Embryonic facial prominence (tissue), 1 donor: Measurements from ENCODE around the gene ERRFI1.

Experiments
- DNase-seq: peaks from one replicate; pipeline ENCODE4 v3.0.0-alpha.2; 2016; ENCODE audit errors: extremely low spot score

The ERRFI1 gene

DNA sequence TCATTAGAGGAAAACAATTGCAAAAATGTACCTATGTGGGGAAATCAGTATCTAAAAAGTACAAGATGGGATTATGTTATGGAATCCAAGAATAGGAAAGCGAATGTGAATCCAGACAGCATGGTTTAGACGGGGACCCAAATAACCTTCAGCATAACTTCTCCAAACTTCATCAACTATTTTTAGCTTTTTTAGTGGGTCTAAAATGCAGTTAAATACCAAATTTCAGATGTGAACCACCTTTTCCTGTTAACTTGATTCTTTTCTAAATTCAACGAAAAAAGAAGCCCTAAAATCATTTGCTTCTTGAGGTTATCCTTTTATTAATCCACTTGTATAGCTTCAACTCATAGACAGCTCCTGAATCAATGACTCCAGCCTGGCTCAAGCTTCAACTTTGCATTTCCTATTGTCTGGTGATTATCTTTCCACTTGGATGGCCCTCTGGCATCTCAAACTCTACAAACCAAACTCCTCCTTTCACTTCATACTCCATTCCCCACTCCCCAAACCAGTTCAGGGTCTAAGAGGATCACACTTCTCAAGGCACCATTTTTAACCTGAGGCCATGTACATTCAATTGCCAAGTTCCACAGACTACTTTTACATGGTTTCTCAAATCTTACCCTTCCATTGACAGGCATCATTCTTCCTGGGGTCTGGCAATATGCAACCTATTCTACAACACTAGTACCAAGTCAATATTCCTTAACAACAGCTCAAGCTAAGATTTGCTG, 7.4 kb downstream of the ERRFI1 start:
- DNase-seq = no peak

DNA sequence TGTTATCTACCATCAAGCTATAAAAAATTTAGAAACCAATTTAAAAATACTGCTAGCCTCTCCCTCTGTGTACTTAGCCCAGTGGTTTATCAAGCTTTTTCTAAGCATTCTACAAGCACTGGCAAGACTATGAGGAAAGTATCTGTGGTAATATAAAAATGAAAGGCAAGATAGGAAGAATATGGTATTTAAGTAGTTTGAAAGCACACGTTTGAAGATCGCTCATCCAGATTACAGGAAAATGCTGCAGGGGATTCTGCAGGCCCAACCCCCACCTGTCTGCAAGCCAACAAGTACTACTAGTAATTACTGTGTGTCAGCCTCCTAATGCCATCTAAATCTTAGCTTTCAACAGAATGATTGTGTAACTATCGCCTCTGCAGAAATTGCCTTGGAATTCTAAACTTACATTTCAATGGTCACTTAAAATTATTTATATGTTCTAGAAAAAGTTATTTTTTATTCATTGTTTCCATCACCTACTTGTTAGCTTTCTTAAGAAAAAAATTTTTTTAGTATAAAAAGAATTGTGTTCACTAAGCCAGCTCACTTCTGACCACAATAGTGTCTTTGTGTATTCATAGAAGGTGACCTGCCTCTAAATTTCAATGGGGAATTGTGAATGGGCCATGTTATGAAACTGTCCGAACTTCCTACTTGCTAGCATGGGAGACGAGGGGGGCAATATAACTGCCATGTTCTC, 8.5 kb downstream of the ERRFI1 start:
- DNase-seq = no peak

DNA sequence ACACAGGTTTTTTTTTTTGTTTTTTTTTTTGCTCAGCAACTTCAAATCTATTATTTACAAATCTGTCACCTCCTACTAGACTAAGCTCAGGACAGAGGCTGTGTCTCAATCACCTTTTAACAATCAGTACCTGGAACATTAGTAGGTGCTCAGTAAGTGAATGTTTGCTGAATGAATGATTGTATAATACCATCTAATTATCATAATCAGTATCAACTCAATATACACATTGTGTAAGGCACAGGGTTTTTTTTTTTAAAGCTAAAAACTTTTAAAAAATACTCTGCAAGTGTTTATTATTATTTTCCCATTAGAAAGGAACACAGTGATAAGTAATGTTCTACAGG, 9.2 kb downstream of the ERRFI1 start:
- no peak for DNase-seq

DNA sequence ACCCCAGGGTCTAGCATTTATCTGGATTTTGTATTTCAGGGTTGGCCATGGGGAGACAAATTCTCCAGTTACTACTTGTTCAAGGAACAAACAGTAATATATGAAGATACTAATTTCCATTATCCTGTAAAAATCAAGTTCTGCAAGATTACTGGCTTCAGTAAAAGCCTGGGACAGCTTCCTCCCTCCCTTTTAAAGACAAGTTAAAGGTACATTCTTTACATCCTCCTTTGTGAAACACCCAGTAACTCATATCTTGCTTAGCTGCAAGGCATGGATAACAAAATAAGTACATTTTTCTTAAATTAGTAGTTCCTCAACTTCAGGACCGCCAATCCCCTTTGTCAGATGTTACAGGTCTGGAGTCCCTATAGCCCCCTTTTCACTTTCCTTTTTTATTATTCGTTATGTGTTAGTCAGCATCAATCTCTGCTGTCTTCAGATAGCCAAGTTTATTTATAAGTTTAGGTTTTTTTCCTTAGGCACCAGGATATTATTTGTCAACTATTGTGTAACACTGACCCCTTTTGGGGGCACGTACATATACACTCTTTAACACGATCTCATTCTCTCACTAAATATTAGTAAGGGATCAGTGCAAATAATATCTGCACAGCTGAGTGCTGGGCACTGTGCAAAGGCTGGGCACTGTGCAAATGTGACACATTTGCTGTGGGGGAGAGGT, 9.8 kb downstream of the ERRFI1 start:
- DNase-seq = no peak

DNA sequence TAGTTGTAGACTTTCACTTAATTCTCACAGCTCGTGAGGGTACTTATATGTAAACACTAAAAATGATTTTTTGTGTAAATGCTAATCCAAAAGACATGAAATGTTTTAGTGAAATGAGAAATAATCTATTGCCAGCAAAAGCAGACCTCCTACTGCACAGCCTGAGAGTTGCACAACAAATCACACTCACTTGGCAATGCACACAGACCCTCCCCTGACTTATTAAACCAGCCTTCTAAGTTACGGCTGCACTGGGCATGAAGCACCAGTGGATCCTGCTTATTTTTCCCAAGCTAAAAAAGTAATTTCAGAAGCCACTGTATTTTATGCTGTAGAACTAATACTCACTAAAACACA, 10.3 kb downstream of the ERRFI1 start:
- DNase-seq = no peak

DNA sequence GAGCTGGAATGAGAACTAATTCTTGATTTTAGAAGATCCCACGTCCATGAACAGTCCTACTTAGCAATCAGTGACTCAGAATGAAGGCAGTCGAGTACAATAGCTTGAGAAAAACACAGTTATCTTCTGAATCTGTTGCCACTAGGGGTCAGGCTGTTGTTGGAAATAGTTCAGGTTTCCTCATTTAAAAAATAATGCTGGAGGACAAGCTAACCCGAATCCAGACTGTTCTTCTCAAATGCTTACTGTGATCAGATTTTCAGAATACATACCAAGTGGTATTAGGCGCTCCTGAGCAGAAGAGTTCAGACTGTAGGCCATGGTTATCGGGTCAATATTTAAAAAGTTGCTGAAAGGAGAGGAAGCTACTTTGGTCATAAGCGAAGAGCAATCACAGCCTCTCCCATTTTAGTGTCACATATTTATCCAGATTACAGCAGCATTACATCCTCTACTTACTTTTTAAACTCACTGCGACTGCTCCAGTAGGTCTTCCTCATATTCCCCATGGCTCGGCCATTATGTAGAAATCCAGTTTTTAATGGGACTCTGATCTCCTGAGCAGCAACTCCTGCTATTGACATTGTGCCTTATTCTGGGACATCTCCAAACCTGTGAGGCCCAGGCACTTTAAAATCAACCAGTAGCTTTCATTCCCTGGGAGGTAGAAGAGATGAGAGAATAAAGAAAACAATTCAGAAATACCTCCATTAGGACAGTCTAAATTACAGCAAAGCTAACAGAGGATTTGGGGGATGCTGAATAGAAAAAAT, 10.9 kb downstream of the ERRFI1 start:
- peak; percentile 79 for DNase-seq

DNA sequence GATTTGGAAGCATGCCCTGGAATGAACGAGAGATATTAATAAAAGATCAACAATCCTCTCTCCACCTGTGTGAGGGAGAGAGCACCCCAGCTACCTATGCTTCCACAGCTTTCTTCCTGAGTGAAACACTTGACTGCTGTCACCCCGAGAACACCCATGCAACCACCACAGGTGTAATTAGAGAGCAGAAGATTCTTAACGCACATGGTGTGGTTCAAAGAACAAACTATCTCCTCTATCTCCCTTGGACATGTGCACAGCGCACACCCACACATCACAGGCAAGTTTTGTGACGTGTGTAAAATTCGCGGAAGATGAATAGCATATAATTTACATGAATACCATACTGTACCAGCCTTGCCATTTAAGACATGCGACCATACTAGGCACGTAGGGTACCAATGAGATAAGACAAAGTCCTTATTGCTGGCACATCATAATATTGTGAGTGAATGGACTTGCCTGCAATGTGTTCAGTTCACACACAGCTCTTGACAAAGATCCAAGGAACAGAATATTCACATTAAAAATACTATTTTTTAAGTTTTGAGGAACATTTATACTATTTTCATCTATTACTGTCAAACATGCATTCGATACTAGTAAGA, 11.6 kb downstream of the ERRFI1 start:
- no peak for DNase-seq

DNA sequence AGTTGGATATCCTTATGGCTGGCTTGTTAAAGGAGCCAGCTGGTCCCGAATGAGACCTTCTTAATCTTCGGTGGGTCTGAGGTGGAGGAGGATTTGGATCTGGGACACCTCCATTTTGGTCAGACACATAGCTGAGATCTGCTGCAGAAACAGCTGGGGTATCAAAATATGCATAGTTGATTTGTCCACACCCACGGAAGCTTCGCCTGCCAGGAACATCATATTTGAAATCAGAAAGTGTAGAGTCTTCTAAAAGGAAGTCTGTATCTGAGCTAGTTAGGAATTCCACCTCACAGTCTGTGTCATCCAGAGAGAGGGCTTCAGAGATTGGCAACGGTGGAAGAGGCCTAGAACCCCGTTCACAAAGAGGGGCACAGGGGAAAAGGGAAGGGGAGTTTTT, 12.3 kb downstream of the ERRFI1 start:
- DNase-seq = no peak

DNA sequence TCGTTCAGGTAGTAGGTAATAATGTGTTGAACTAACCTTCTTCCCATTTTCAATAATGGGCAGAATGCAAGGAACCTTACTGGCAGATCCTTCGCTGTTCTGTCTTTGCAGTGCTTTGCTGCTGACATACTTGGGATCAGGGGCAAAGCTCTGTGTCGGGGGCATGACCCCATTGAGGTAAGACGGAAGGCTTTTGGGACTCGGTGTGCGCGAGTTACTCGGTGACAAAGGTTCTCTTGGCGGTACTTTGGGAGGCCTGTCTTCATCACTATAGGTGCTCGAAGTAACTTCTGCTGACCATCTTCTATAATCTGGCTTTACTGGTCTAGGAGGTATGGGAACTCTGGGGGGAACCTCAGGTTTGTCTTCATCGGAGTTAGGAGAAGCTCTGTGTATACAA, 12.7 kb downstream of the ERRFI1 start:
- no peak for DNase-seq

DNA sequence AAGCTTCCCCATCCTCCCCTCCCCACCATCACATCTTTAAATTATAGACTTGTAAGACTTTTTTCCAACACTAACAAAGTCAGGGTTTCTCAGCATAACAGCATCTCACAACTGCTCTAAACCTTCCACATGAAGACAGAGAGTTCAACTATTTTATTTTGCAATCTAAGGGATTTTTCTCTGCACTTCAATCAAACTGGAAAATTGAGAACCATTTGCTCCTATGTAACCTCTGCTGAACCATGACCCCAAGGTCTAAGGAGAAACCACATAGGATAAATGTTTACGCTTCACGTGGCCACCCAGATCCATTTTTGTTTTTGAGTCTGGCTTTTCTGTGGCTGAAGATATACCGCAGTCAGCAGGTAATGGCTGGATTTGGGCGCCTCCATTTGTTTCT, 13.2 kb downstream of the ERRFI1 start:
- DNase-seq = no peak

DNA sequence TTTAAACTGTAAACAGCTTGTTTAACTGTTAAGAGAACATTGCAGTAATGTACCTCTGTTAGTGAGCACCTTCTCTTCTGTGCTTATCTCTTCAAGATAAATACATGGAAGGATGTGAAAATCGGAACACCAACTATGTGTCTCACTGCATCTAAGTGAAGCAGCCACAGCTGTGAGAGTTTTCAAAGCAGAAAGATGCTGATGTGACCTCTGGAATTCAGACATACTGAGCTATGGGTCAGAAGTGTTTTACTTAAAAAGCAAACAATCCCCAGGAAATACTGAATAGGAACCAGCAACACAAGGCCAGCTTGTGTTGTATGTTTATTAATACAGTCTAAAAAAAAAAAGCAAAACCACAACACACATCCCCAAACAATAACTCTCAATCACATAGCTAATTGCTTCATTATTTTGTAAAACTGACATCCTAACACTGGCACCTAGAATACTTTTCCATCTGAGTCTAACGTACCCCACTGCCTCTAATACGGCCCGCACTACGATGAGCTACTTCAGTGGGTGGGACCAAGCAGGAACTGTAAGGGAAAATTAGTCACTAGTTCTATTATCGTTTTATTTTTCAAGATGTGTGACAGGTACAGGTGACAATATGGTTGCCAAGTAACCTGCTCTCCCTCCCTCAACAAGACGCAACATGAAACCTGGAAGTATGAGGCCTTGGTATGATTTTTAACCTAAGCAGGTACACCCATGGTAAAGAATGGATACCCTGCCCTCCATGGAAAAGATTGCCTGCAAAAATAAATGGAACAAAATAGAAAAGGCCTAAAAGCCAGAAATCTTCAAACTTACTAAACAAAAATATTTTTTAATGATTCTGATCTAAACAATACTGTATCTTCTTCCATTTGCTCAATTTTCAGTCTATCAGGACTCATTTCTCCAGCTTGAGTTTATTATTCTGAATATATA, 13.9 kb downstream of the ERRFI1 start:
- no peak for DNase-seq

DNA sequence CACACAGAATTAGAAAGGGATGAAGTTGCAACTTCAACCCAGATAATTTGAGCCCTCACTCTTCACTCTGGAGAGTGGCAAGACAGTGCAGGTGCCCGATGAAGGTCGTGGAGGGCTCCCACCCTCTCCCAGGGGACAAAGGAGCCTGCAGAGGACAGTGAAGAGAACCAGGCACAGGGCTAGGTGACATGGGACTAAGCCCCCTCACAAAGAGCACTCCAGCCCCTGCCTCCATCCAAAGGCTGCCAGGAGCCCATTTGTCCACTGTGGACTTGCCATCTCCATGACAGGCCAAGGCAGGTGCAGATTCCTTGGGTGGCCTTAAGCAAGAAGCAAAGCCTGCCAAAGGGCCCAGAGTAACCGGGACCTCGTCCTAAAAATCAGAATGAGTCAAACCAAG, 15.1 kb downstream of the ERRFI1 start:
- no peak for DNase-seq

DNA sequence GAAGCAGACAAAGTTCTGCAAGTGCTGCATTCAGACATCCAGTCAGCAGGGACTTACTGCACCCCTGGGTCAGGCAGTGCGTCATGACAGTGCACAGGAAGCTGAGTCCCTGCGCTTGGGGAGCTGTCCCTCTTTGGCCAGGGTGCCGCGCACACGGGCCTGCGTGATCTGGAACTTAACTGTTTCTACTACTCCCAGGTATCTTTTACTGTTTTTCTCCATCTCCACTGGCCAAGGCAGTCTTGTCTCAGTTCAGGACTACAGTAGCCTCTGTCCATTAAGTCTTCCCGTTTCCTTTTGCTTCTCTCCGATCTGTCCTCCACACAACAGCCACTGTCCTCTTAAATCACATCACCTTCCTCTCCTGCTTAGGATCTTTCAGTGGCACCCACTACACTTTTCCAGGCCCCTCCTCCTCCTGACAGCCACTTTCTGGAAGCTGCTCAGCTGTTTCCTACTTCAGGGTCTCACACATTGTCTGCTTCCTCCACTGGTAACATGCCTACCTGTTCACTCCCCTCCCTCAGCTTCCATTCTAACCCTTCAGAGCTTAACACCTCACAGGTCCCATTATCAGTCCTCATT, 15.9 kb downstream of the ERRFI1 start:
- no peak for DNase-seq

DNA sequence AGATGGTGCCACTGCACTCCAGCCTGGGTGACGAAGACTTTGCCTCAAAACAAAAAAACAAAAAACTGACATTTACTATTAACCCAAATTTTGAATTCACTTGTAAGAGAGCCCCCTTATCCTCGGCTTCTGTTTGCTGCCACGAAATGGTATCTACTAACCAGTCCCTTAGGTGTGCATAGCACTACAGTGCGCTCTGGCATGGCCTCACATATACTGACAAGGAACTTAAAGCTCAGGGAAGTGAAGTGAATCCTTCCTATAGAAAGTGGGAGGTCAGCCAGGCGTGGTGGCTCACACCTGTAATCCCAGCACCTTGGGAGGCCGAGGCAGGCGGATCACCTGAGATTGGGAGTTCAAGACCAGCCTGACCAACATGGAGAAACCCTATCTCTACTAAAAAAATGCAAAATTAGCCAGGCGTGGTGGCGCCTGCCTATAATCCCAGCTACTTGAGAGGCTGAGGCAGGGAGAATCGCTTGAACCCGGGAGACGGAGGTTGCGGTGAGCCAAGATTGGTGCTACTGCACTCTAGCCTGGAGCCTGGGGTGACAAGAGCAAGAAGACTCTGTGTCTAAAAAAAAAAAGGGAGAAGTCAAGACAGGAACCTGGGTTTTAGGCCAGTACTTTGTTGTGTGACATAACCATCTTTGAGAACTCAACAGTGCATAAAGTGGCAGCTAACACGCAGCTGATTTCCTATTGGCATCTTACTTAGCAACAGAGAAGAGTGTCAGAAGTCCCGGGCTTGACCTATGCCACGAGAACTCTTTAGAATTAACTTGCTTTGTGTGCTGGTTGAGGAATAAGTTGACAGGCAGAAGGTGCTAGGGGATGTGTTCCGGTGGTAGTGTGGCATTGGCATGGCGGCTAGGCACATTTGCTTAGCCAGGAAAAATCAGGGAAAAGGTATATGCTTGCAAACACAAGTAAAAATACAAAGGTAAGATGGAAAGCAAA, 16.8 kb downstream of the ERRFI1 start:
- DNase-seq = no peak

DNA sequence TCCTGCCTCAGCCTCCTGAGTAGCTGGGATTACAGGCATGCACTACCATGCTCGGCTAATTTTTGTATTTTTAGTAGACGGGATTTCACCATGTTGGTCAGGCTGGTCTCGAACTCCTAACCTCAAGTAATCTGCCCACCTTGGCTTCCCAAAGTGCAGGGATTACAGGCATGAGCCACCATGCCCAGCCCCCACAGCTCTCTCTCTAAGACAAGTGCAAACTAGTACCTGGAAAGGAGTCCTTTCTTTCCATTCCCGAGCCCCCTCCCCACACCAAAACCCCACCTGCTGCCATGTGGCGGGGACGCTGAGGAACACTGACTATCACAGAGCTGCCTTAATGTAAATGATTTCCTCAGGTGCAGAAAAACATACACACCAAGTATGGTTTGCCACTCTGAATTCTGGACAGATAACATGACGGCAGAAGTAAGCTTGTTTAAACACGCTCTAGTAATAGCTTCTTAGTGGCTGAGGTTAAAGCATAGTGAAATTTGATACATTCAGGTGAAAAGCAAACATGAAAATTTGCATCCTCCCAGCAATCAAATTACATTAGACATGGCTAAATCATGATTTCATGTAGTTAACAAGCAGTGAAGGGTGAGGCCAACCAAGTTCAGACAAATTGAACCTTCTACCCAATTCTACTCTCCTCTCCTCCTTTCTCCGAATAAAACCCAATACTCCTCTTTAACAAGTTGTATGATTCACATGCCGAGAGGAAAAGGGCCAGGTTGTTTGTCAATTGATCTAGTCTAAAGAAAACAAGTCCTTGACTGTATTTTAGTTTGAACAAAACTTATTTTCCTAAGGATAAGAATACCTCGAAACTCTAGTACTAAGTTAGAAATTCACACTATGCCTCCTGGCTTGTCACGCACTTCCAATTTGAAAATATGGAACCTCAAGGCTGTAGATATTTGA, 19.8 kb downstream of the ERRFI1 start:
- no peak for DNase-seq

DNA sequence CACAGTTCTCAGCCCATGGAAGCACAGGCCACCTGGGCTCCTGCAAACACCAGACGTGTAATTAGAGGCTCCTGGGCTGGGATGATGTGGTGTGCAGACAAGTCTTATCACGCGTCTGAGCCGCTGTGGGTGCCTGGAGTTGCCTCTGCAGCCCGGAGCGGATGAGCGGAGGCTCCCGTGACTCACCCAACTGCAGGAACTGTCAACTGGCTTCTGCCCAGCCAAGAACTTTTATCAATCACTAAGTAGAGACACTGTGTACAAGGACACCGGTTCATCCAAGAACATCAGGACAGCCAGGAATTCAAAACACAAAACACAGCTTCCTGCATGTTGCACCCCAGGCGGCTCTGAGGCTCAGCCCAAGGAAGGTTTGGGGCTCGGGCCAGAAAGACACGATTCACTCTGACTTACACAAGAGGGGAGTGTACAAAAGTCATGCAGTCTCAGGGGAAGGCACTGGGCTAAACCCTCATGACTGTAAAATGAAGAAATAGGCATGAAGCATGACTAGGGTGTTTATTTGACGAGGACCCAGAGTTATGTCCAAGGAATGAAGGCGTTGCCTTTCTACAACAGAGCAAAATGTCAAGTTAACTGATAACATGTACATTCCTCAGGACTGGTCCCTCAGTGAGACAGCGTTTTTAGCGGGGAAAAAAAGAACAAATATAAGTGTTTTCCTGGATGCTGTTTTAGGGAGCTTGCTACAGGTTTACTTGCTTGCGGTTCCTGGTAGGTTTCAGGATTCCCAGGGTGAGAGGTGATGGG, 21.1 kb downstream of the ERRFI1 start:
- DNase-seq = peak; percentile 63

DNA sequence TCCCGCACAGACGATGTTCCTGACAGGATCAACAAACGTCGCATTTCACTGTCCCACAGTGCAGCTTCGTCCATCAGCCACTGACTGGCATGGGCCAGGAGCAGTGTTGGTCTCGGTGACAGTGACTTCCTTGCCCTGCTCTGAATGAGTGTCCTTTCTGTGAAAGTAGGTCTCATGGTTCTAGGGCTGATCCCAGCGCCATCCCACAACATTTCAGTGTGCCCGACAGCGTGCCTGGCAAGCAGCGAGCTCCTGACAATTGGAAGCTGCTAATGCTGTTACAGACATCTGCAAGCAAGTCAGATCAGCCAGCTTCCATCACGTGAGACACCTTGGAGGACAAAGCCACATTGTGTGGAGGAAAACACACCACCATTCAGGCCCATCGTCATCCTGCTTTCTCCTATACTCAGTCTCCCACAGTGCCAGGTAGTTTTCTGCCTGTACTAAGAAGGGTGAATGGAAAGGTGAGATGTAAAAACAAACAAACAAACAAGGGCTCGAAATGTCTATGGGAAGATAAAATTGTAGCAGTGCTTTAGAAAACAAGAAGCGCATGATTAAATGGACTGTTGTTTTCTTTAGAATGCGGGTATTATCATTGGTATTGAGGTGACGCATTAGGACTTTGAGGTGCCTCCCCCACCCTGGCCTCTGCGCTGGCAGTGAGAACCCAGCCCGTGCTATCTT, 21.9 kb downstream of the ERRFI1 start:
- no peak for DNase-seq
